ENCODE measurements around the gene FPR2. TPM values are rescaled to one million over a fixed set of nuclear protein-coding genes. Genes with fewer than 3 reads are reported as not detected.

FPR2 gene
- polyA plus RNA-seq, 3 donors, result 36.2 to 108 (median 70.3) TPM

- Mint-ChIP-seq H3K4me1 (peaks cover 68% of the 10 kb centered on the region), H3K4me3 (peak overlapping the region; percentile 0 to 21), H3K9me3 (peaks cover 0 to 4% (median 0%) of the 10 kb centered on the region in 7 donors), H3K27me3 (ENCODE audit: low read depth in 3 of 3) (no peaks in the 10 kb centered on the region), H3K27ac (peak overlapping the region; percentile 97 to 100 (median 99)), H3K36me3 (peaks cover 13 to 29% of the 10 kb centered on the region in 2 donors)
- peak; percentile 75 to 90 (median 88) for DNase-seq
- intact Hi-C loops (cut with micrococcal nuclease), result no loop called here
- TF ChIP-seq CTCF (IDR thresholded peaks at IDR 0.05), result no peak
- Histone ChIP-seq H2AFZ (ENCODE audit: insufficient read depth, low read depth, low read length, poor library complexity, severe bottlenecking) (peak overlapping the region; percentile 2), H3K27ac (ENCODE audit: low read depth in 1 of 2, low read length in 2 of 2) (peak overlapping the region; percentile 92 to 96), H3K9me3 (replicated peaks in 1 of 2; ENCODE audit: control insufficient read depth in 1 of 2, insufficient read depth in 1 of 2, low read length in 2 of 2) (no peaks in the 10 kb centered on the region), H3K9ac (ENCODE audit: insufficient read depth, low read length, poor library complexity, severe bottlenecking) (no peak overlapping the region), H4K20me1 (ENCODE audit: insufficient read depth, low read length) (peaks cover 13% of the 10 kb centered on the region), H3K79me2 (ENCODE audit: insufficient read depth, low read length) (peaks cover 51% of the 10 kb centered on the region), H3K36me3 (replicated peaks in 1 of 2; ENCODE audit: control insufficient read depth in 1 of 2, insufficient read depth in 2 of 2, low read length in 2 of 2) (peaks cover 0 to 3% of the 10 kb centered on the region in 2 donors), H3K4me3 (replicated peaks in 1 of 3; ENCODE audit: low read depth in 2 of 3, low read length in 3 of 3) (peak overlapping the region in 1 of 3 experiments; percentile 52), H3K27me3 (ENCODE audit: control insufficient read depth in 2 of 2, insufficient read depth in 2 of 2, low read length in 2 of 2) (no peaks in the 10 kb centered on the region), H3K4me2 (replicated peaks; ENCODE audit: extremely low read depth, low read length, poor library complexity, severe bottlenecking) (peak overlapping the region; percentile 38), H3K4me1 (ENCODE audit: control insufficient read depth in 1 of 2, insufficient read depth in 2 of 2, low read length in 2 of 2) (peaks cover 66 to 72% of the 10 kb centered on the region in 2 donors)
- WGBS (ENCODE audit: insufficient coverage), result 22% methylated on average over 6 of the region's 6 CpGs
These were observed 6.9 kb upstream of the FPR2 start for GRCh38 chr19:51754109-51754508.

- H3K4me3 ChIP-seq (replicated peaks in 1 of 3; ENCODE audit: low read depth in 2 of 3, low read length in 3 of 3), result peak overlapping the region in 1 of 3 experiments; percentile 52
- 93% methylated on average over 2 of the region's 4 CpGs for WGBS (ENCODE audit: insufficient coverage)
- H3K9ac ChIP-seq (ENCODE audit: insufficient read depth, low read length, poor library complexity, severe bottlenecking), result no peak overlapping the region
- no peaks in the 10 kb centered on the region for H3K27me3 ChIP-seq (ENCODE audit: control insufficient read depth in 2 of 2, insufficient read depth in 2 of 2, low read length in 2 of 2)
- intact Hi-C loops (cut with micrococcal nuclease), result no loop called here
- TF ChIP-seq CTCF (IDR thresholded peaks at IDR 0.05), result no peak
- H3K27ac ChIP-seq (ENCODE audit: low read depth in 1 of 2, low read length in 2 of 2), result peak overlapping the region; percentile 92 to 96
- H3K4me2 ChIP-seq (replicated peaks; ENCODE audit: extremely low read depth, low read length, poor library complexity, severe bottlenecking), result peak overlapping the region; percentile 38
- H4K20me1 ChIP-seq (ENCODE audit: insufficient read depth, low read length), result peaks cover 9% of the 10 kb centered on the region
- H3K4me1 ChIP-seq (ENCODE audit: control insufficient read depth in 1 of 2, insufficient read depth in 2 of 2, low read length in 2 of 2), result peaks cover 62 to 67% of the 10 kb centered on the region in 2 donors
- H3K79me2 ChIP-seq (ENCODE audit: insufficient read depth, low read length), result peaks cover 46% of the 10 kb centered on the region
- H3K36me3 ChIP-seq (replicated peaks in 1 of 2; ENCODE audit: control insufficient read depth in 1 of 2, insufficient read depth in 2 of 2, low read length in 2 of 2), result no peaks in the 10 kb centered on the region
- Mint-ChIP-seq H3K27me3 (ENCODE audit: low read depth in 3 of 3) (no peaks in the 10 kb centered on the region), H3K4me1 (peaks cover 66% of the 10 kb centered on the region), H3K9me3 (peaks cover 0 to 4% (median 0%) of the 10 kb centered on the region in 7 donors), H3K36me3 (peaks cover 10 to 24% of the 10 kb centered on the region in 2 donors), H3K4me3 (peak overlapping the region in 1 of 2 donors; percentile 21), H3K27ac (peak overlapping the region; percentile 97 to 100 (median 99))
- DNase-seq, result no peak
- no peaks in the 10 kb centered on the region for H3K9me3 ChIP-seq (replicated peaks in 1 of 2; ENCODE audit: control insufficient read depth in 1 of 2, insufficient read depth in 1 of 2, low read length in 2 of 2)
- no peak overlapping the region for H2AFZ ChIP-seq (ENCODE audit: insufficient read depth, low read depth, low read length, poor library complexity, severe bottlenecking)
These were observed 6.2 kb upstream of the FPR2 start for GRCh38 chr19:51754770-51755169.

Measured in CD14-positive monocyte (primary cell).